Measurements from ENCODE around the gene DNAJC6.

DNAJC6 gene

DNA sequence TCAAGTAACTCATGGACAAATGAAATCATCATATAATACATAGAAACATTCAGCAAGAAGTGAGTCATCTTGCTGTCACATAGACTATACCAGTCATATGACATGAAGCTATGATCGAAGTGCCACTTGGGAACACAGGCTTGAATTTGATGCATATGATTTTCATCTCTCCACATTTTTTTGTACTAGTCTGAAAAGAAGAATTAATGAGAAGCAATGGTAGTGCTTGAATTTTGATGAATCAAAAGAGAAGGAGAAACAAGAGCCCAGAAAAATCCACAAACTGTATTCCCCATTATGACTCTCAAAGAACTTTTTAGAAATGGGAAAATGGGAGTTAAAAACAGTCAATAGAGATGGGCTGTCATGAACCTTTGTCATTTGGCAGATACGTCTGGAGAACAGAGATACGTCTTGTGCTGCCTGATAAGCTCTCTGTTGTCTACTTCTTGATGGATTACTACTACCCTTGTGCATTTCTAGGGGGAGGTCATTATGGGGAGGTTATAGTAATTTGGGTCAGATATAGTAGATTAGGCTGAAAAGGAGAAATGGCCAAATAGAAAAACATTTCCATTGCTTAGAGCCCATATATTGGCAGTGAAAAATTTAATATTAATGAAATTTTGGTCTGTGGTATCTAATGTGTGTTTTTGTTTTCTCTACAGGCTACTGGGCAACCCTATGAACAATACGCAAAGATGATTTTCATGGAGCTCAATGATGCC is 103.1 kb downstream of the DNAJC6 start:
- no peak for DNase-seq

DNA sequence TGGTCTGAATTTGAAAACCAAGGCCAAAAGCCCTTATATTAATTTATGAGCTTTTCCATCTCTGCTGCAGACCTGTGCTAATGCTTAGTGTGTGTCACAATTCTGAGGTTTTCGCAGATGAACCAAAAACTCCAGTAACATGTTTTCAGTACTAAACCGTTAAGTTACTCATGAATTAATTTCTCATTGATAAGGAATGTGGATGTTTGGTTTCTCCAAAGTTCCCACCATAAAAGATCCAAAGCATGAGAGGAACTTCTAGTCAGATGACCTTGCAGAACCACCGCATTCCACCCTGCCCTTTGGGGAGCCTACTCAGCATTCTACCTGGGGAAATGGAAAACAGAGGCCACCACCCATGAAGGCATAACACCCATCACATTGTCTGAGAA is 103.6 kb downstream of the DNAJC6 start:
- DNase-seq, result no peak

DNA sequence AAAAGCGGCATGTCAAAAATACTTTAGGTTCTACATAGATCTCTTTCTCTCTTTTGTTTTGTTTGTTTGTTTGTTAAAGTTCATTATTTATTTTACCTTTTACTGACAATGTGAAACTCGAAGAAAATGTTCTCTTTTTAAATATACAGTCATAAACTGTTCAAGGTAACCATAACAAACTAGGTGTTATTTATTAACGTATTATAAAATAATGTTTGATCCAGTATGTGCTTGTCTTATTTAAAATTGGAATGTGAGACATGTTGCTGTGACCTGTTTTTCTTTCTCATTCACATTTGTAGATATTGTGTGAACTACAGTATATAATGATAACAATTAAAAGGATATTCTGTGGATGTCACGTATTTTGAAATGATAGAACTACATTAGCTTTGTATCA is 105.2 kb downstream of the DNAJC6 start:
- DNase-seq, result no peak

DNA sequence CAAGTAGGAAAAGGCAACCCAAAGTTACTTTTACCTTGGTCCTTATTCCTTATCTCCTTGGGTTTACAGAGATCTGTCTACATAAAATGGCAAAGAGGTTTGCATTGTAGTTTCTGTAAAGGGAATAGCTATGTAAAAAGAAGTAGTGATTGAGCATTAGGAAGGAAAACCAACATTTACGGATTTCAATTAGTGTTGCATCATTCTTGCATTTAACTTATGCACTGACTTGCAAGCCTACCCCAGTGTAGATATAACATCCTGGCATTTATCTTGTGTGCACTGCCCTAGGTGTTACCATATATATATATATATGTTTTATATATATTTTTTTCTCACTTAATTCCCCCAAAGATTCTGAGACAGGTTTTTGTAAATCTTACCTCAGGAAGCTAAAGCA is 107.4 kb downstream of the DNAJC6 start:
- DNase-seq, result no peak

DNA sequence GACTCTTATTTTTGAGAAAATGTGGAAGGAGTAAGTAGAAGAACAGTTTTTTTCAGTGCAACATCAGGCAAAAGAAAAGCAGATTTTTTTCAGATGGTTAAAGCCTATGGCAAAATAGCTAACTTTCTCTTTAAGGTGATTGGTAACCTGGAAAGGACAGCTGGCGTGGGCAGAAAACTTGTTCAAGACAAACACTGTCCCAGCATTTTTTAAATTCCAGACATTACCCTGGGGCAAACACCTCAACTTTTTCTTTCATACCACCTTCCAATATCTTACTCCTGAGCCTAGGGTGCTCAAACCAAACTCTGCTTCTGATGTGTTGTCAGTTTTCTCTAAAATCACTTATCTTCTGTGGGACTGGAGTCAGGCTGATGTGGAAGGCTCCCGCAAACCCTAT is 108.4 kb downstream of the DNAJC6 start:
- DNase-seq, result no peak

DNA sequence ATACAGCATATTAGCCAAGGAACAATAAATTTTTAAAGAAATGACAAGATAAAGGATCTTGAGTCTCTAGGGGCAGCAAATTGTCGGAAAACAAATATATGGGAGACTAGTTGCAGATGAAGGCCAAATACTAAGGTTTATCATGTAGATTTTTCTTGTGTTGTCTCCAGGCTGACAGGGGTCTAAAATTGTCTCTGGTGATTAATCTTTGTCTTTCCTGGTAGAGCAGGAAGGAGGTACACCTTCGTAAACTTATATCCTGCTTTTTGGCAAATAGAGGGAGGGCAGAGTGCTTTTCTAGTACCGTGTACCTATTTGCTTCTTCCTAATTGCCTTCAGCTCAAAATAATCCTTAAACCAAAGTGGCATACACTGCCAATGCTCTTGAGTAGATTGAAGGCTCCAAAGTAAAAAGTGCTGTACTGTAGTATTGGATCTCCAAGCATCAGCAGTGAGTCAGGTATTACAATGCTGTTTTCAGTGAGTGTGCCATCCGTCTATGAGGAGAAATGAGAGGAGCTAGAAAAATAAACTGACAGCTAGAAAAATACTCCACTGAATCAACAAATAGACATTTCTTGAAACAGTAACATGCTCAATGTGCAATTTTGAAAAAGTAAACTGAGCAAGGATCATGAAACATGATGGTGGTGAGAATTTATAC is 109.3 kb downstream of the DNAJC6 start:
- no peak for DNase-seq

DNA sequence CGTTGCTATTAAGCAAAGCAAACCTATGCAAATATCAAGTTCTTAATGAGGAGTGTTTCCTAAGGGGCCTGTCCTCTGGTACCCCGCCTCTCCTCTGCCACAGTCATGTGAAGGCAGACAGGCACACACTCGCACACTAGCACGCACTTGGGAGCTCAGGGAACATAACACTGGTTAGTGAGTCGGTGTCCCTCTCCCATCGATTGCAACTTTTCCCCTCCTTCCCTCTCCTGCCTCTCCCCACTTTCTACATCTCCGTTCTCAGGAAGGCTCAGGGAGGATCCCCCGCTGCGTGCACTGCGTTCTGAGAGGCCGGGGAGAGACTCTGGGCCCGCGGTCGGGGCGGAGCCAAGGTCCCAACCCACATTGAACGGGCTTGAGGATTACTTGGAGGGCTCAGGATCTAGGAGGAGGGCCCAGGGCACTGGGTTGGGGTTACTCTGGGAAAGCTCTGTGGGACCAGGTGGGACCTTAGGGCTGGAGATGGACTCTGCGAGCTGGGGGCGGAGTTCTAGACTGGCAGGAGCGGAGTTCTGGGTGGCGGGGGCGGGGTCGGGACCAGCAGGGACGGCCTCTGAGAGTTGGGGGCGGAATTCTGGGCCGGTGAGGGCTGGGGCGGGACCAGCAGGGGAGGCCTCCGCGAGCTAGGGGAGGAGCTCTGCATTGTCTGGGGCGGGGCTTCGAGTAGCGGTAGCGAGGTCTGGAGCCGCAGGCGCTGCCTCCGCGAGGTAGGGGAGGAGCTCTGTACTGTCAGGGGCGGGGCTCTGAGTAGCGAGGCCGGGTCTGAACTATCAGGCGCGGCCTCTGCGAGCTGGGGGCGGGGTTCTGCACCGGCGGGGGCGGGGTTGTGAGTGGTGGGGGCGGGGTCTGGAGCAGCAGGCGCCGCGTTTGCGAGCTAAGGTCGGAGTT is 110.6 kb downstream of the DNAJC6 start:
- peak; percentile 99 for DNase-seq

DNA sequence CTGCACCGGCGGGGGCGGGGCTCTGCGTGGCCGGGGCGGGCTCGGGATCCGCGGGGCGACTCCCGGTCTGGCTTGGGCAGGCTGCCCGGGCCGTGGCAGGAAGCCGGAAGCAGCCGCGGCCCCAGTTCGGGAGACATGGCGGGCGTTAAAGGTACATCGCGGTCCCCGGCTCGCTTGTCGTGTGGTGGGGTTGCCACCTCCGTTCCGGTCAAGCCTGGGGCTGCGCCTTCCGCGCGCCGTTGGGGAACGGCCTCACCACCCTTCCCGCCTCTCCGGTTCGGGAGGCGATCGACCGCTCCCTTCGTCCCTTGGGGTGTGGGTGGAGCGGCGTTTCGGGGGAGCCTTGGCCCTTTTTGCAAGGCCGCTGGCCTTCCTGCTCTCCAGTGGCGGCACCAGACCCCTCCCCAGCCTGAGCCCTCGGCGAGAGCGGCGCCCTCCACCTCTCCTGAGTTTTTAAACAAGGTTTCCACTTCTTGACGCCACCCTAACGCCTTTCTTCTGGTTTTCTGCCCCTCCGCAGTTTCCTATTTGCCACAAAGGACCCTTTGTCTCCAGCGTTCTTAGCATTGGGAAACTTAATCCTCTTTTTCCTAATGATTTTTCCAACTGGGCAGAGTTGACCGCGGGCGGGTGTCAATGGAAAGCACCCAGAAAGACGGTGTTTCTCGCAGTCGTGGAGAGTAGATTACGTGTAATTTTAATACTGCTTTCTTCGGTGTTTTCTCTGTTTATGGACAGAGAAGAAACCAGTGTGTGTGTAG is 111.4 kb downstream of the DNAJC6 start, which contains the start of the genes LEPR and LEPROT:
TSS of gene LEPR (plus strand) at position 79 of the 761 bp plus-strand sequence. CDS start 144,898 bp downstream, outside the sequence.
TSS of gene LEPROT (plus strand) at position 79 of the 761 bp plus-strand sequence. CDS start at position 136, 57 bp downstream.
- no peak for DNase-seq

DNA sequence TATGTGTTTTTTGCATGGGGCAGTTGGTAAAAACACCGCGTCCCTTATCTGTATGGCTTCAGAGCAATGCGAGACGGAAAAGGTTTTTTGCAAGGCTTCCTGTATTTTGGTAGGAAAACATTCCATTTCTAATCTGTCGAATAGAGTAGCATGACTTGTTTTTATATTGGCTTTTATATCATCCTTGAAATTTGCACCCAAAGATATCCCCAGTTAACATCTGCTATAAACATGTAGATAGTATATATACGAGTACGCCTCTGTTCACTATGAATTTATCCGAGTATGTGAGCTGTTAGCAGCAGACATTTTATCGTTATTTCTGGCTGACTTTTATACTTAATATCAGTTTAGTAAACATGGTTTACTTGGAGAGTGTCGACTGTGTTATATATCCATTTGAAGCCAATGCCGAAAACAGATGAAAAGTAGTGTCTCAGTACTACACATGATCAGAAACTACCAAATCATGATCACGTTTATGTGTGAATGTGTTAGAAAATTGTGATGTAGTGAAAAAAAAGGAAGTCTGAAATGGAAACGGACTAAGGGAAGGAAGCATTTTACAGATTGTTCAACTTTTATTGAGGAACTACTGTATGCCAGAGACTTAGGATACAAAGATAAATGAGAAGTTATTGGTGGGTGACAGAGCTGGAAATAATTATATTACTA is 112.1 kb downstream of the DNAJC6 start:
- DNase-seq, result no peak

DNA sequence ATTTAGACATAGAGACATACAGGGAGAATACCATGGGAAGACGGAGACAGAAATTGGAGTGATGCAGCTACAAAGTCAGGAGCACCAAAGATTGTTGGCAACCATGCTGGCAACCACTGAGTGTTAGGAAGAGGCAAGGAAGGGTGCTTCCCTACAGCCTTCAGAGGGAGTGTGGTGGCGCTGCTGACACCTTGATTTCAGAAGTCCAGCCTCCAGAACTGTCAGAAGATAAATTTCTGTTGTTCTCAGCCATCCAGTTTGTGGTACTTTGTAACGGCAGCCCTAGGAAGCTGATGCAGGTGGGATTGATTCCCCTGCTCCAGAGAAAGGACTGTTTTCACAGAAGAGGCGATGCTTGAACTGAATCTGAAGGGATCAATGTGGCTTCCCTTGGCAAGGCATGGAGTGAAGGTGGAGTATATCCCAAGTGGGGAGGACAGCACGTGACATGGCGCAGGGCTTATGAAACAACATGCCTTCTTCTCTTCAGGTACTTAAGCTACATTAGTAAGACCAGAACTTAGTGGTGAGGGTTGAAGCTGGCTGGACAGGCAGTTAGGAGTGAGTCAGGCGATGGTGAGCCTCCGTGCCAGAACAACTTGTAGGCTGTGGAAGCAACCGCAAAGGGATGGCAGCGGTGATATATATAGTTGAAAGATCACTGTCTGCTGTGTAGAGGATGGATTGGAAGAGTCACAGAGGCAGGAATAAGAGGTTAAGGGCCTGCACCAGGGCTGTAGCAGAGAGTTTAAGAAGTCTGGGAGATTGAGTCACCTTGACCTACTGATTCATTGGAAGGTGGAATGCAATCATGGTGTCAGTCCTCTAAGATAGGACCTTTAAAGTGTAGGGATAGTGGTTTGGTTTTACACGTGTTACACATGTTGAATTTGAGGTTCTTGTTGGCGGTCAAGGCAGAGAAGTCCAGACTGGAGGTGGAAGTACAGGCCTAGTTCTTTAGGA is 113.2 kb downstream of the DNAJC6 start:
- no peak for DNase-seq

DNA sequence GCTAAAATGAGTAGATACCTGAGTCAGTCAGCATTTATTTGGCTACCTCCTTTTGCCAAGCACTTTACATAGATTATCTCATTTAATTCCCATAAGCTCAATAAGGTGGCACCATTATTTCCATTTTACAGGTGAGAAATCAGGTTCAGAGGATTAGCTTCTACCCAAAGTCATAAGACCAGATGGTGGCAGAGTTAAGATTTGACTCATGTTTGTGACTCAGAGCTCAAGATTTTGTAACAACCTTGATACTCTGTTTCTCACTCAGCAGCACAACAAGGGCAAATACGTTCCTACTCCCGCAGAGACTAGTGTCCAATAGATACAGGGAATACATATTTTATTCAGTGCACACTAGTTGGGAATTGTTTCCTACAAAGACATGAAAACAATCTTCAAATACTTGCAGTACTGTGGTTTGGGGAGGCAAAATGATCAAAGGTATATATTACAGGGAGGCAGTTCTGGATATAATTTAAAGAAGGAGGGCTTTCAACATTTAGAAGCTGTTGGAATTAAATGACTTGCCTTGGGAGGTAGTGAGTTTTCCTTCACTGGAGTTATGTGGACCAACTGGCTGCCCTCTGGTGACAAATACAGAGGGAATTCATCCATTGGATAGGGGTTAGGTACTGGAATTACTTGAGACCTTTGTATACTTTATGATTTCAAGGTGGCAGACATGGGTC is 114.7 kb downstream of the DNAJC6 start:
- no peak for DNase-seq

DNA sequence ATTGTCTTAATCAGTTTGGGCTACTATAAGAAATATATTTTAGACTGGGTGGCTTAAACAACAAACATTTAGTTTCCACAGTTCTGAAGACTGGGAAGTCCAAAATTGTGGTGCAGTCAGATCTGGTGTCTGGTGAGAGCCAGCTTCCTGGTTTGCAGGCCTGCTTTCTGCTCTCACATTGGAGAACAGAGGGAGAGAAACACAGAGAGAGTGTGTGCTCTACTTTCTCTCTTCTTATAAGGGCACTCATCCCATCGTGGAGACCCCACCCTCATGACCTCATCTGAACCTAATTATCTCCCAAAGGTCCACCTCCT is 115.2 kb downstream of the DNAJC6 start:
- DNase-seq, result no peak

DNA sequence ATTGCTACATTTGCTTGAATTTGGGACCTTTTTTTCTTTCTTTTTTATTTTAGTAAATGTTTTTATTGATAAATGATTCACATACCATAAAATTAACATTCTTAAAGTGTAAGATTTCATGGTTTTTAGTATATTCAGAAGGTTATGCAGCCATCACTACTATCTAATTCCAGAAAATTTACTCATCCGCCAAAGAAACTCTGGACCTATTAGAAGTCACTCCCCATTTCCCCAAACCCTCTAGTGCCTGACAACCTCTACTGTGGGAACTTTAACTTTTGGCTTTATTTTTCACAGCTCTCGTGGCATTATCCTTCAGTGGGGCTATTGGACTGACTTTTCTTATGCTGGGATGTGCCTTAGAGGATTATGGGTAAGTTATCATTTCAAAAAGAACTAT is 115.7 kb downstream of the DNAJC6 start:
- DNase-seq, result no peak

DNA sequence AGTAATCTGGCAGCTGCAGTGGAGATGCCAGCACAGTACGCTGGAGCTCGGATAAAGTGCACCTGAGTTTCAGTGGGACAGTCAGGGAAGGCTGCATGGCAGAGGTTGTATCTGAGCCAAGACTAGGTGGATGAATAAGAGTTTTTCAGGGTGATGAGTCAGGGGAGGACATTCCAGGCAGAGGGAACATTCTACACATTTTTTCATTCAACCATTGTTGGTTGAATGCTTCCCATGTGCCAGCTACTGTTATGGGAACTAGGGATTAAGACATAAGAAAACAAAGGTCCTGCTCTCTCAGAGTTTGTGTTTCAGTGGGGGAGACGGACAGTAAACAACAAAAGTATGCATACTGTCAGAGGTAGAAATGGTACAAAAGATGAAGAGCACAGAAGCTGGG is 116.4 kb downstream of the DNAJC6 start:
- no peak for DNase-seq

DNA sequence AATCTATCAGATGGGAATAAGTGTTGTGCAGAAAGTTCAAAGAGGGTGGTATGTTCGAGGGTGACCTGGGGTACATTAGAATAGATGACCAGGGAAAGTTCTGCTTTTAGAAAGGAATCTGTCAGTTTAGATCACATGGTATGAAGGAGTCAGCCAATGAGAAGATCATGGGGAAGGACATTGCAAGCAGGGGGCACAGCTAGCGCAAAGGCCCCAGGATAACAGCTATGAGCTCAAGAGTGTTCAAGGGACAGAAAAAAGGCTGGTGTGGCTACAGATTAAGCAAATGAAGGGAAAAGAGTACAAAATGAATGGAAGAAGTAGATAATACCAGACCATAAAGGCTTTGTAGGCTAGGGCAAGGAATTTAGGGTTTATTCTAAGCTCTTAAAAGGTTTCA is 119.7 kb downstream of the DNAJC6 start:
- DNase-seq, result no peak

DNA sequence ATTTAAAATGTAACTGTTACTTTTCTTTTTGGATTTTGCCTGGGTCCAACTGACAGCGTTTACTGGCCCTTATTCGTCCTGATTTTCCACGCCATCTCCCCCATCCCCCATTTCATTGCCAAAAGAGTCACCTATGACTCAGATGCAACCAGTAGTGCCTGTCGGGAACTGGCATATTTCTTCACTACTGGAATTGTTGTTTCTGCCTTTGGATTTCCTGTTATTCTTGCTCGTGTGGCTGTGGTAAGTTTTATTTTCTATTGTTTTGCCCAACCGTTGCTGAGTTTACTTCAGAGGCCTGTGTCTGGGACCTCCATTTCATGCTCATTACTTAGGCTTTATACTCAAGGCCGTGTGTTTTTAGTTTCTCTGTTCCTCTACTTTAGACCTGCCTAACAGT is 120.5 kb downstream of the DNAJC6 start:
- DNase-seq, result no peak

DNA sequence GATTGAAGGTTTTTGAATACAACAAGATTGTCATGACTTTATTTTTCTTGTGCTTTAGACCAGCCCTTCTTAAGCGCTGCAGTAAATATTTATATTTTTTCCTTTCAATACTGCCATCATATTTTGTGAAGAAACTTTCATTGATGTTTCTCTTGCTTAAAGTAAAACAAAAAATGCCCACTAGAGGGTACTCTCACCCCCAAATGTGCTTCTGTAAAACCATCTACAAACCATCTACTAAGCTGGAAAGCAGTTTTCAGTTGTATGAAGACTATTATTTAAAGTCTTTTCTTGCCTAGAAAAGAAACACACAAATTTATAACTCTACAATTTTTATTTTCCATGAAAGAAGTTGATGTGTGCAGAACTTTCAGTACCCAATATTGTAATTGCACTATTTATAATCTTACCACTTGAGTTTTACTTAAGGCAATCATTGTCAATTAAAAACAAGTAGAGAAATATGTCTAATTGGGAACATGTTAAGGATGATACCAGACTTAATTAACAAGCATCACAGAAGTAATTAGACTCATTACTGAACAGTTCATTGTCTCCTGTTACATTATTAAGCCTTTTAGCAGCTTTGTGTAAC is 121.9 kb downstream of the DNAJC6 start:
- DNase-seq, result no peak

DNA sequence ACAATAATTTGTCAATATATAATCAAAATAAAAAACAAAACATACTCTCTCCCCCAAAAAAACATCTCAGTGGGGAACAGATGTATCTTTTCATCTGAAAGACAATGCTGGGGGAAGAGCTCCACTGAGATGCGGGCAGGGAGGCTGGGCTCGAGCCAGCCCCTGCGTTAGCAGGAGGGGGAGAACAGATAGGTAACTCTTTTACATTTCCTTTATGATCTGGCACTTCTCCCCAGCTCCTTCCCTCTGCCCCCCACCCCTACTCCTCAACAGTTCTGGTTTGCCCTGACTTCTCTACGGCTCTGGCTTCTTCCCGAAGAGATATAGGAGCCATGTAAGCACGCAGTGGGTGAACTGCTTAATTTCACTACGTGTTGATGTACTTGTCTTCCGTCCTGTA is 123.6 kb downstream of the DNAJC6 start:
- no peak for DNase-seq

DNA sequence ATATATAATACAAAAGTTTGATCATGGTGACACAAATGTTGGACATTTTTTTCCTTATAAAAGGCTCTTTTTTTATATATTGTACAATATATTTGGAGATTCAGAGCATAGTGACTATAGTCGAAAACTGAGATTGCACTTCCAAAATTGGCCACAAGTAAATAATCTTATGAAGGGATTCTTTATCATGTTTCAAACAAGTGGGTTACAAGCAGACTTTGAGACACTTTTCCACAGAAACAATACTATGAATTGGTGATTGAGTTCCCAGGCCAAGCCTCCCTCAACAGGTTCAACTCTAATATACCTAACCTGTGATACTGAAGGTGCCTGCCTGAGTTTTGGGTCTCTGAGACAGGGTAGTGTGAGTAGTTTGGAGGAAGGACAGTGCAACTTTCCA is 124.9 kb downstream of the DNAJC6 start:
- DNase-seq, result no peak

DNA sequence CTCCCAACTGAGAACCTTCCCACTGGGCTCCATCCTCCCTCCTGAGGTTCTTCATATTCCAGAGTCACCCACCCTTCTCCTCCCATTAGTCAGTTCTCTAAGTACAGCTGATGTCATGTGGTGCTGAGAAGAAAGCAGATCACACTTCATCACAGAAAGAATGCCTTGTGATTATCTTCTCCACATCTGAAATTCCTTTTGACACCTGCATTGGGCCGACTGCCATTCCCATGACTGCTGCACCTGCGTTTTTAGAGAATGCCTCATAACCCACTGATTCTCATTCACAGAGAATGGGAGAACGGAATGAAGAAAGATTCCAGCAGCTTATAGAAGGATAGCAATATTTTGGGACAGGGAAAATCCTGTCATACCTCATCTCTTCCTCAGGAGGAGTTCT is 125.4 kb downstream of the DNAJC6 start:
- DNase-seq, result no peak

Data from GOT3 (cell line).